HG02763 (cell line): ENCODE data around the gene FAT1.
"Not testable (repeated sequence)": the region's sequence is repeated elsewhere in the genome, so short reads cannot be mapped to it uniquely, and the experiment has no call there.

ENCODE experiments used
- ATAC-seq: cut with Tn5 transposase; IDR thresholded peaks from one replicate; pipeline ENCODE4 v1.9.1; 2021; ENCODE audit warnings: mild to moderate bottlenecking, moderate library complexity; ENCODE audit not compliant: unreplicated experiment

FAT1 gene, protein sequence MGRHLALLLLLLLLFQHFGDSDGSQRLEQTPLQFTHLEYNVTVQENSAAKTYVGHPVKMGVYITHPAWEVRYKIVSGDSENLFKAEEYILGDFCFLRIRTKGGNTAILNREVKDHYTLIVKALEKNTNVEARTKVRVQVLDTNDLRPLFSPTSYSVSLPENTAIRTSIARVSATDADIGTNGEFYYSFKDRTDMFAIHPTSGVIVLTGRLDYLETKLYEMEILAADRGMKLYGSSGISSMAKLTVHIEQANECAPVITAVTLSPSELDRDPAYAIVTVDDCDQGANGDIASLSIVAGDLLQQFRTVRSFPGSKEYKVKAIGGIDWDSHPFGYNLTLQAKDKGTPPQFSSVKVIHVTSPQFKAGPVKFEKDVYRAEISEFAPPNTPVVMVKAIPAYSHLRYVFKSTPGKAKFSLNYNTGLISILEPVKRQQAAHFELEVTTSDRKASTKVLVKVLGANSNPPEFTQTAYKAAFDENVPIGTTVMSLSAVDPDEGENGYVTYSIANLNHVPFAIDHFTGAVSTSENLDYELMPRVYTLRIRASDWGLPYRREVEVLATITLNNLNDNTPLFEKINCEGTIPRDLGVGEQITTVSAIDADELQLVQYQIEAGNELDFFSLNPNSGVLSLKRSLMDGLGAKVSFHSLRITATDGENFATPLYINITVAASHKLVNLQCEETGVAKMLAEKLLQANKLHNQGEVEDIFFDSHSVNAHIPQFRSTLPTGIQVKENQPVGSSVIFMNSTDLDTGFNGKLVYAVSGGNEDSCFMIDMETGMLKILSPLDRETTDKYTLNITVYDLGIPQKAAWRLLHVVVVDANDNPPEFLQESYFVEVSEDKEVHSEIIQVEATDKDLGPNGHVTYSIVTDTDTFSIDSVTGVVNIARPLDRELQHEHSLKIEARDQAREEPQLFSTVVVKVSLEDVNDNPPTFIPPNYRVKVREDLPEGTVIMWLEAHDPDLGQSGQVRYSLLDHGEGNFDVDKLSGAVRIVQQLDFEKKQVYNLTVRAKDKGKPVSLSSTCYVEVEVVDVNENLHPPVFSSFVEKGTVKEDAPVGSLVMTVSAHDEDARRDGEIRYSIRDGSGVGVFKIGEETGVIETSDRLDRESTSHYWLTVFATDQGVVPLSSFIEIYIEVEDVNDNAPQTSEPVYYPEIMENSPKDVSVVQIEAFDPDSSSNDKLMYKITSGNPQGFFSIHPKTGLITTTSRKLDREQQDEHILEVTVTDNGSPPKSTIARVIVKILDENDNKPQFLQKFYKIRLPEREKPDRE (N-terminal part only)

GRCh38 chr4:186723292-186724057, at the start of gene FAT1:
TSS of gene FAT1 (minus strand) at chr4:186723856. CDS start at chr4:186709827, 14,029 bp downstream.
- ATAC-seq: no peak

GRCh38 chr4:186772936-186773487, 49.4 kb upstream of the FAT1 start:
- no peak for ATAC-seq

DNA sequence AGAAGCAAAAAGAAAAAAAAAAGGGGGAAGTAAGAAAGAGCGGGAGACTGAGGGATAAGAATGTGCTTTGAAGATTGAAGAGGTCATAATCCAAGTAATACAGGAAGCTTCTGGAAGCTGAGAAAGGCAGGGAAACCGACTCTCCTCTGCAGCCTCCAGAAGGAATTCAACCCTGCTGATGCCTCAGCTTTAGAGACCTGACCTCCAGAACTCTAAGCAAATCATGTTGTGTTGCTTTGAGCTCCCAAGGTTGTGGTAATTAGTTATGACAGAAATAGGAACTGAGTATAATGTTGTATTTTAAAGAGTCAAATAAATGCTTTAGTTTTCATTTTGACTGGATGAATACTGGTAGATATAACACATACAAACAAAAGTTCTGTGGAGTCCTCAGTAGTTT, 48.0 kb upstream of the FAT1 start:
- no peak for ATAC-seq

GRCh38 chr4:186770481-186771175, 47.0 kb upstream of the FAT1 start:
- no peak for ATAC-seq

- no peak for ATAC-seq
Measured at GRCh38 chr4:186767794-186768193, 44.1 kb upstream of the FAT1 start.

GRCh38 chr4:186765673-186766546, 42.3 kb upstream of the FAT1 start:
- ATAC-seq: no peak

GRCh38 chr4:186765138-186765537, 41.5 kb upstream of the FAT1 start:
- no peak for ATAC-seq

DNA sequence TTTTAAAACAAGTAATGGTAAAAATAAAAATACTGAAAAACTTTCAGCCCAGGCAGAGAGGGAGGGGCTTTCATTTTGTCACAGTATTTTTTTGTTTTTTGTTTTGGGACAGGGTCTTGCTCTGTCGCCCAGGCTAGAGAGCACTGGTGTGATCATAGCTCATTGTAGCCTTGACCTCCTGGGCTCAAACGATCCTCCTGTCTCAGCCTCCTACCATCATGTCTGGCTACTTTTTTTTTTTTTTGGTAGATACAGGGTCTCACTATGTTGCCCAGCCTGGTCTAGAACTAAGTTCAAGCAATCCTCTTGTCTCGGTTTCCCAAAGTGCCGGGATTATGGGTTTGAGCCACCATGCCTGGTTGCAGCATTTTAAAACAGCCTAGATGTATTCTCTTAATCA, 40.8 kb upstream of the FAT1 start:
- no peak for ATAC-seq

DNA sequence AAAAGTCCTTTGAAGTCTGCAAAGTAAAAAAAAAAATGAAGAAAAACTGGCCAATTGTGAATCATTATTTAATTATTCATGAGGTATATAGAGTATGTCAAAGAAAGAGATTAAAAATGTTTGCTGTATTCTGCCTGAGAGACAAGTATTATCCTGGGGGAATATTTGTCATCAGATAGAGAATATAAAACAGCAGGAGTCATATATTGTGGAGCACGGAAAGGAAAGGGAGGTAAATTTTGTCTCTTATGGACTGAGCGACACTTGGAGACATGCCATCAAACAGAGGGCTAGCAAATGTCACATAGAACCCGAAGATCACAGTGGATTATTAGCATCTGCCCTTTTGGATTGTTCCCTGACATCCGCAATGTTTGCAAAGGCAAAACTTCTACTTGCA, 39.2 kb upstream of the FAT1 start:
- no peak for ATAC-seq

- ATAC-seq: no peak
Measured at GRCh38 chr4:186762361-186762760, 38.7 kb upstream of the FAT1 start.

DNA sequence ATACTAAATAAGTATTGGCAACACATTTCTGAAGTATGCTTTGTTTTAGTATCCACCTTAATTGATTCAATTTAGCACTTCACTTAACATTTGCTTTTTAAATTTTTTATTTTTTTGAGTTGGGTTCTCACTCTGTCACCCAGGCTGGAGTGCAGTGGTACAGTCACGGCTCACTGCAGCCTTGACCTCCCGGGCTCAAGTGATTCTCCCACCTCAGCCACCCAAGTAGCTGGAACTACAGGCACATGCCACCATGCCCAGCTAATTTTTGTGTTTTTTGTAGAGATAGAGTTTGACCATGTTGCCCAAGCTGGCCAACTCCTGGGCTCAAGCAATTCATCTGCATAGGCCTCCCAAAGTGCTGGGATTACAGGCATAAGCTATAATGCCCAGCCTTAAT, 38.3 kb upstream of the FAT1 start:
- not testable (repeated sequence) for ATAC-seq

DNA sequence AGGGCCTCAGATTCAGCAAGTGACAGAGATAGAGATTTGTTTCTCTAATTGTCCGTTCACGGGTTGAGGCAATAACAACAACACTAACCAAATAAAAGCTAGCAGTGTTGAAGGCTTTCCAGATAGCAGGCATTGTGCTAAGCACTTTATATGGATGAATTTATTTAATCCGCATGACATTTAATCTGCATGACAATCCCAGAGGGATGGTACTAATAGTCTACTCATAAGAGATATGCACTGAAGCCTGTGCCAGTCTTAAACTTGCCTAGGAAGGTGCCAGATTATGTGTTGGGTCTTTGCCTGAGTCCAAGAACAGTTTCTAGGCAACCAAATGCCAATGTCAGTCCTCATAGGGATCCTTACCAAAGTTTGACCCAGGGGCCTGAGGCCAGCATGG, 37.7 kb upstream of the FAT1 start:
- ATAC-seq: no peak

- ATAC-seq: no peak
Measured at GRCh38 chr4:186760576-186760975, 36.9 kb upstream of the FAT1 start.

DNA sequence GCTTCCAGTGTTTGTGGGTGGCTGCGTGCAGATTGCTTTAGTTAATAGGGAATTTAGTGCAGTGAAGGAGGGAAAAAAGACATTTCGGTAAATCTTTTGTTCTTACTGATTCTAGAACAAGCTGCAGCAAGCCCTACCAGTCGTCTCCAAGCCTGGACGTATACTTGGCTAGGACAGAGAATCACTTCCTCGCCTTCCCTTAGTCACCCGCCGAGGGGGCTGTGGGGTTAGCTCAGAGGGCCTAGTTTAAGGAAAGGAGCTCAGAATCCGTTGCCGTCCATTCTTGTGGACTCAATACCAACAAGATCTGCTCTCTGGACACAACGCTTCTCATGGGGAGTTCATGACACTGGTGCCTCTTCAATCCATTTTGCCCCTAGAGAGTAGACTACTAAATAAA, 36.3 kb upstream of the FAT1 start:
- no peak for ATAC-seq

DNA sequence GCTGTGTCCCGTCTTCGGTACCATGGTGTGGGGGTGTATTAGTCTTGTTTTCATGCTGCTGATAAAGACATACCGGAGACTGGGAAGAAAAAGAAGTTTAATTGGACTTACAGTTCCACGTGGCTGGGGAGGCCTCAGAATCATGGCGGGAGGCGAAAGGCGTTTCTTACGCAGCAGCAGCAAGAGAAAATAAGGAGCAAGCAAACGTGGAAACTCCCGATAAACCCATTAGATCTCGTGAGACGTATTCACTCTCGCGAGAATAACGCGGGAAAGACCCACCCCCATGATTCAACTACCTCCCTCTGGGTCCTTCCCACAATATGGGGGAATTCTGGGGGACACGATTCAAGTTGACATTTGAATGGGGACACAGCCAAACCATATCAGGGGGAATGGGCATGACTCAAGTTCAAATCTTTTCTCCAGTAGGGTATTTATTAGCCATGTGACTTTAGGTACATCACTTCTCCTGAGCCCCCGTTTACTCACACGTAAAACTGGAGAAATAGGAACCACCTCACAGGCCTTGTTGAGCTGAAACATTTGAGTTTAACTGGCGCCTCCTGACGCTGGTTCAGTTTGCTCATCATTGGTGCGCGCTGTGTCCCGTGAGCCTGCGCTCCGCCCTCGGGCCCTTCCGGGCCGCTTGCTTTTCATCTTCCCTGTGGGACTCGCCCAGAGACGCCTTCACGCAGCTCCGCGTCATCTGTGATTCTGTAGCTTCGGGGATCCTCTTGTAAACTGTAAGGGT, 35.5 kb upstream of the FAT1 start:
- ATAC-seq: no peak

DNA sequence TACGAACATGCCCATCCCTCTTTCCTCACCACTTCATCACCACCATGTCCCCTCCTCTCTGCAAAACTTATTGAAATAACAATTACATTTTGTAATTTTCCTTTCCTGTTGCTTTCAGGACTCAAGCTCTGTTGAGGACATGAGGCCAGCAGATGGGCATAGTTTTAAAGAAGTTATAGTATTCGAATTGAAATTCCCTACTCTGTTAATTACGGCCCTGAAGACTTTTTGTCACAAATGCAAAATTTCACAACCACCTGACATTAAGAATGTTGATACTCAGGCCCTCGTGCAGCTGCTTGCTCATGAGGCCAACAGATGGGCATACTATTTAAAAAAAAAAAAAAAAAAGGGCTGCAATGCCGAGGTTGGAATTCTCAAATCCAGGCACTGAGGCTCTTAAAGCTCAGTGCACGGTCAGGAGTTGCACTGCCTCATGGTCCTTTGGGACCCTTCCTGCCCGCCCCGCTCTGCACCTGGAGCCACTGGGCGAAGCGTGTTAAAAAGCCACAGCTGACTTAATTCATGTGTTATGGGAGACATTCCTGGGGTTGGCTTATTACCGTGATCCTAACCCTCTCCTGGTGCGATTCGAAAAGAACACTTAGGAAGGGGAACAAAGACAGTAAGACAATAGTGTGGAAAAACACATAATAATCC, 34.2 kb upstream of the FAT1 start:
- no peak for ATAC-seq

DNA sequence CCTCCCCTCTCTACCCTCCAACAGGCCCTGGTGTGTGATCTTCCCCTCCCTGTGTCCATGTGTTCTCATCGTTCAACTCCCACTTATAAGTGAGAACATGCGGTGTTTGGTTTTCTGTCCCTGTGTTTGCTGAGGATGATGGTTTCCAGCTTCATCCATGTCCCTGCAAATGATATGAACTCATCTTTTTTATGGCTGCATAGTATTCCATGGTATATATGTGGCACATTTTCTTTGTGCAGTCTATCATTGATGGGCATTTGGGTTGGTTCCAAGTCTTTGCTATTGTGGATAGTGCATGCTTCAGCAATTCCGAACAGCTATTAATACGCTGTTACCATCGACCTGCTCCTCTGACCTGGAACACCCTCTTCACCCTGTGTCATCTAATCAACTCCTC, 32.9 kb upstream of the FAT1 start:
- not testable (repeated sequence) for ATAC-seq
